Measurements from ENCODE around the gene WDR13. TPM values are rescaled to one million over a fixed set of nuclear protein-coding genes. Genes with fewer than 3 reads are reported as not detected.

The WDR13 gene
- total RNA-seq, 1 experiment from 2014 or later: 106 TPM

GRCh38 chrX:48626401-48627298, 29.4 kb downstream of the WDR13 start:
- H3K4me1 ChIP-seq (ENCODE audit: insufficient read depth, low read length): peaks cover 2% of the 10 kb centered on the region
- BruUV-seq (replicated peaks): no TSS peak
- no peaks in the 10 kb centered on the region for H3K79me2 ChIP-seq (ENCODE audit: low read length)
- TF ChIP-seq EZH2 (IDR thresholded peaks at IDR 0.05; ENCODE audit: low read length, unreplicated experiment): no peak
- TF ChIP-seq EZH2phosphoT487 (IDR thresholded peaks at IDR 0.05; ENCODE audit: borderline replicate concordance, low read length): no peak
- TF ChIP-seq, protein P1, sequence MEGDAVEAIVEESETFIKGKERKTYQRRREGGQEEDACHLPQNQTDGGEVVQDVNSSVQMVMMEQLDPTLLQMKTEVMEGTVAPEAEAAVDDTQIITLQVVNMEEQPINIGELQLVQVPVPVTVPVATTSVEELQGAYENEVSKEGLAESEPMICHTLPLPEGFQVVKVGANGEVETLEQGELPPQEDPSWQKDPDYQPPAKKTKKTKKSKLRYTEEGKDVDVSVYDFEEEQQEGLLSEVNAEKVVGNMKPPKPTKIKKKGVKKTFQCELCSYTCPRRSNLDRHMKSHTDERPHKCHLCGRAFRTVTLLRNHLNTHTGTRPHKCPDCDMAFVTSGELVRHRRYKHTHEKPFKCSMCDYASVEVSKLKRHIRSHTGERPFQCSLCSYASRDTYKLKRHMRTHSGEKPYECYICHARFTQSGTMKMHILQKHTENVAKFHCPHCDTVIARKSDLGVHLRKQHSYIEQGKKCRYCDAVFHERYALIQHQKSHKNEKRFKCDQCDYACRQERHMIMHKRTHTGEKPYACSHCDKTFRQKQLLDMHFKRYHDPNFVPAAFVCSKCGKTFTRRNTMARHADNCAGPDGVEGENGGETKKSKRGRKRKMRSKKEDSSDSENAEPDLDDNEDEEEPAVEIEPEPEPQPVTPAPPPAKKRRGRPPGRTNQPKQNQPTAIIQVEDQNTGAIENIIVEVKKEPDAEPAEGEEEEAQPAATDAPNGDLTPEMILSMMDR (conservative IDR thresholded peaks at IDR 0.05; ENCODE audit: low read depth, low read length): no peak
- no peak for ATAC-seq
- no peaks in the 10 kb centered on the region for H3K9me2 ChIP-seq (replicated peaks; ENCODE audit: low read length)
- no peaks in the 10 kb centered on the region for H4K20me1 ChIP-seq (ENCODE audit: low read length)
- H3F3A ChIP-seq (ENCODE audit: low read length, unreplicated experiment): no peaks in the 10 kb centered on the region
- H3K4me2 ChIP-seq (ENCODE audit: low read length): no peak overlapping the region
- no peak overlapping the region for H3K27ac ChIP-seq (ENCODE audit: low read length)
- no peak overlapping the region for H3K9ac ChIP-seq (ENCODE audit: low read length)
- ChIA-PET POLR2A (ENCODE audit: unreplicated experiment) (no interaction called here), CTCF (no interaction called here)
- H3K27me3 ChIP-seq (ENCODE audit: low read length): no peaks in the 10 kb centered on the region
- peak; percentile 6 for DNase-seq
- intact Hi-C loops (cut with micrococcal nuclease): no loop called here
- no peaks in the 10 kb centered on the region for H3K9me3 ChIP-seq (ENCODE audit: low read length)
- H2AFZ ChIP-seq (ENCODE audit: low read length): no peak overlapping the region
- no peak overlapping the region for H3K4me3 ChIP-seq (ENCODE audit: low read length)
- H3K36me3 ChIP-seq (ENCODE audit: low read depth, low read length): no peaks in the 10 kb centered on the region

DNA sequence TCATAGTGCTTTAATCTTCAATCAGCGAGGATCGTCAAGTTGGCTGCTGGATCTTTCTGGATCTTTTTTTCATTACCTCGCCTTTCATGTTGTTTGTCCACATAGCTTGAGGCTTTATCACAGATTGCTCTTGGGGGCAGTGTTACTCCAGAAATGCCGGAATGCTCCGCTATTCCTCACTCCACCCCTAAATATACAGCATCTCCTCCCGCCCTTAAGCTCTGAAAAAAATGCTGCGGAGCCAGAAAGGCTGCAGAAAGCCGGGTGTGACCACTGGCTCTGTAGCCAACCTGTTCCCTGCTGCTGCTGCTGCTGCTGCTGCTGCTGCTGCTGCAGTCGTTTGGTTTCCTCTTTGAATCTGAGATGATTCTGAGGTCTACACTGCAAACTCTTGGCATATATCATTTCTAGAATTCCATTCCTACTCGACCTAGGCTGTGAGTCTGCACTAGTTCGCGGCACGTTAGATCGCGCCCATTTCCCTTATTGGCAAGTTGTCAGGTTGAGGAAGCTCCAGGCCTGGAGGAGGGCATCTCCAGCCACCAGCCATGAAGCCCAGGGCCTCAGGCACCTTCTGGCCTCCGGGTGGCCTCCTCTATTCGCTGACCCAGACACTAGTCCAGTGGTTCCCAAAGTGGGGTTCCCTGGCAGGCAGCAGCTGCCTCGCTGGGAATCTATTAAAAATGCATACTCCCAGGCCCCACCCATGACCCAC, 34.2 kb downstream of the WDR13 start:
- no peaks in the 10 kb centered on the region for H3F3A ChIP-seq (ENCODE audit: low read length, unreplicated experiment)
- ChIA-PET CTCF (interaction anchor here (0.5 to 0.6 kb wide), 2 partner anchors 67 to 659 kb away, joined by 3 to 4 read pairs; no protein-coding TSS in a partner anchor), POLR2A (ENCODE audit: unreplicated experiment) (interaction anchor here (0.5 kb wide), 1 partner anchor 36 kb away, joined by 5 read pairs; no protein-coding TSS in a partner anchor)
- no peak overlapping the region for H3K27ac ChIP-seq (ENCODE audit: low read length)
- H3K4me2 ChIP-seq (ENCODE audit: low read length): peak overlapping the region; percentile 78
- peaks cover 9% of the 10 kb centered on the region for H3K4me1 ChIP-seq (ENCODE audit: insufficient read depth, low read length)
- peak overlapping the region; percentile 74 for H2AFZ ChIP-seq (ENCODE audit: low read length)
- TF ChIP-seq, protein P1 (conservative IDR thresholded peaks at IDR 0.05; ENCODE audit: low read depth, low read length): peak; percentile 79
- TF ChIP-seq EZH2 (IDR thresholded peaks at IDR 0.05; ENCODE audit: low read length, unreplicated experiment) (no peak), EZH2phosphoT487 (IDR thresholded peaks at IDR 0.05; ENCODE audit: borderline replicate concordance, low read length) (no peak)
- no peaks in the 10 kb centered on the region for H3K9me2 ChIP-seq (replicated peaks; ENCODE audit: low read length)
- no peak overlapping the region for H3K9ac ChIP-seq (ENCODE audit: low read length)
- no peaks in the 10 kb centered on the region for H3K36me3 ChIP-seq (ENCODE audit: low read depth, low read length)
- peak; percentile 98 for ATAC-seq
- no peaks in the 10 kb centered on the region for H3K79me2 ChIP-seq (ENCODE audit: low read length)
- BruUV-seq (replicated peaks): no TSS peak
- H3K27me3 ChIP-seq (ENCODE audit: low read length): no peaks in the 10 kb centered on the region
- intact Hi-C loops (cut with micrococcal nuclease): loop anchor here (2.0 kb wide), 1 partner anchor 1245 kb away; no protein-coding TSS in a partner anchor
- DNase-seq: peak; percentile 97
- H3K9me3 ChIP-seq (ENCODE audit: low read length): no peaks in the 10 kb centered on the region
- peak overlapping the region; percentile 54 for H3K4me3 ChIP-seq (ENCODE audit: low read length)
- H4K20me1 ChIP-seq (ENCODE audit: low read length): no peaks in the 10 kb centered on the region
